HL-60 (cell line): ENCODE measurements around the gene TMEM89.

Experiments
- DNase-seq, 2 experiments: peaks; one replicate each; pipeline ENCODE4 v3.0.0-alpha.2; 2010 to 2020; ENCODE audit warnings: low read depth in 1 of 2, low spot score in 1 of 2
- H3K27ac ChIP-seq: fragments of 250-450 bp; sonication (Bioruptor Pico); replicated peaks from 2 replicates; pipeline ENCODE4 v1.5.1; 2020; ENCODE audit warnings: mild to moderate bottlenecking, moderate library complexity
- H3K27me3 ChIP-seq: fragments of 250-450 bp; sonication (Bioruptor Pico); 2 replicates; pipeline ENCODE4 v1.5.1; 2021; ENCODE audit warnings: mild to moderate bottlenecking, moderate library complexity; ENCODE audit not compliant: insufficient read depth, poor library complexity, severe bottlenecking
- H3K4me3 ChIP-seq: replicated peaks from 2 replicates; pipeline ENCODE4 v1.5.1; 2011; ENCODE audit warnings: mild to moderate bottlenecking, control low read depth, low read length; ENCODE audit not compliant: insufficient read depth
- CTCF ChIP-seq: IDR thresholded peaks from one replicate; pipeline ENCODE4 v1.5.1; 2011; ENCODE audit warnings: low read length, control low read depth, inconsistent platforms; ENCODE audit not compliant: insufficient read depth
- GABPA ChIP-seq: IDR thresholded peaks from 2 replicates; pipeline ENCODE4 v1.6.1; 2012; ENCODE audit warnings: low read depth
- POLR2AphosphoS5 ChIP-seq: IDR thresholded peaks from 2 replicates; pipeline ENCODE4 v1.6.1; 2012; ENCODE audit warnings: low read depth
- REST ChIP-seq: IDR thresholded peaks from 2 replicates; pipeline ENCODE4 v1.6.1; 2012; ENCODE audit warnings: low read depth; ENCODE audit not compliant: insufficient replicate concordance
- SPI1 ChIP-seq: IDR thresholded peaks from 2 replicates; pipeline ENCODE4 v1.6.1; 2012; ENCODE audit warnings: low read depth, mild to moderate bottlenecking, borderline replicate concordance

The TMEM89 gene

GRCh38 chr3:48619541-48620524 is 1.7 kb downstream of the TMEM89 start:
- DNase-seq: no peak
- Histone ChIP-seq H3K27me3 (no peaks in the 10 kb centered on the region), H3K27ac (no peak overlapping the region), H3K4me3 (no peak overlapping the region)
- TF ChIP-seq SPI1: no peak
- TF ChIP-seq REST: no peak
- no peak for TF ChIP-seq GABPA
- no peak for TF ChIP-seq CTCF
- TF ChIP-seq POLR2AphosphoS5: no peak

- no peaks in the 10 kb centered on the region for H3K27me3 ChIP-seq
- H3K27ac ChIP-seq: no peak overlapping the region
- no peak overlapping the region for H3K4me3 ChIP-seq
- DNase-seq: no peak
- no peak for TF ChIP-seq CTCF
- no peak for TF ChIP-seq POLR2AphosphoS5
- TF ChIP-seq SPI1: no peak
- no peak for TF ChIP-seq GABPA
- no peak for TF ChIP-seq REST
Measured at GRCh38 chr3:48617559-48617958, 4.0 kb downstream of the TMEM89 start.

- peak overlapping the region; percentile 64 for H3K27ac ChIP-seq
- TF ChIP-seq POLR2AphosphoS5 (no peak), SPI1 (no peak), GABPA (no peak), REST (no peak), CTCF (no peak)
- no peak overlapping the region for H3K4me3 ChIP-seq
- peak; percentile 78 to 79 for DNase-seq
- no peaks in the 10 kb centered on the region for H3K27me3 ChIP-seq
Measured at GRCh38 chr3:48614044-48614443, 7.5 kb downstream of the TMEM89 start.
